CD4-positive, alpha-beta T cell (primary cell): ENCODE data around the gene DIP2C. TPM values are rescaled to one million over a fixed set of nuclear protein-coding genes. Genes with fewer than 3 reads are reported as not detected.
A peak's percentile ranks its signal among the peaks of the same experiment; 100 is the strongest.

Experiments used
- ATAC-seq: fragments of 200-7000 bp; cut with Tn5 transposase; one replicate; pipeline ENCODE4 v1.10.0; 2022; ENCODE audit warnings: mild to moderate bottlenecking; ENCODE audit not compliant: poor library complexity
- CTCF ChIA-PET: fragments of 350-600 bp; sonication (Branson Sonifier 250); formaldehyde crosslinking; loops from one replicate; lab custom pipeline; 2021; ENCODE audit warnings: antibody characterized with exemption, inconsistent platforms; lab: Charles Lee
- POLR2A ChIA-PET: fragments of 350-600 bp; sonication (Branson Sonifier 250); formaldehyde crosslinking; loops from one replicate; lab custom pipeline; 2021; ENCODE audit warnings: antibody characterized with exemption, inconsistent platforms; lab: Charles Lee
- DNase-seq, 14 experiments: peaks; one replicate each; pipeline ENCODE4 v3.0.0-alpha.2; 2013 to 2020; ENCODE audit warnings: mixed read lengths in 2 of 14
- H3K27ac ChIP-seq, 2 donors: one replicate each; pipeline versions ENCODE4 v1.5.1 to v1.7.0; 2013; ENCODE audit warnings: low read length in 2 of 2, low read depth in 1 of 2, mild to moderate bottlenecking in 1 of 2
- H3K27me3 ChIP-seq, 2 experiments: 1 replicate in 1 of 2; 2 replicates in 1 of 2; pipeline versions ENCODE4 v1.6.1 to v1.7.0; 2013; ENCODE audit warnings: low read length in 2 of 2, control low read depth in 1 of 2, mild to moderate bottlenecking in 1 of 2, moderate library complexity in 1 of 2; ENCODE audit not compliant: insufficient read depth in 2 of 2, control insufficient read depth in 1 of 2
- H3K36me3 ChIP-seq: one replicate; pipeline ENCODE4 v1.6.1; 2013; ENCODE audit warnings: low read length, control low read depth; ENCODE audit not compliant: insufficient read depth
- H3K4me1 ChIP-seq: one replicate; pipeline ENCODE4 v1.6.1; 2013; ENCODE audit warnings: low read length, control low read depth; ENCODE audit not compliant: insufficient read depth
- H3K4me3 ChIP-seq: one replicate; pipeline ENCODE4 v1.5.1; 2013; ENCODE audit warnings: mild to moderate bottlenecking, low read length, moderate library complexity
- H3K9me3 ChIP-seq, 2 experiments: 1 replicate in 1 of 2; 2 replicates in 1 of 2; pipeline versions ENCODE4 v1.6.1 to v1.7.0; 2013; ENCODE audit warnings: low read length in 2 of 2, mild to moderate bottlenecking in 2 of 2, control low read depth in 1 of 2, moderate library complexity in 1 of 2; ENCODE audit not compliant: control insufficient read depth in 1 of 2, insufficient read depth in 1 of 2
- H3K27ac Mint-ChIP-seq: one replicate; pipeline ENCODE4 v1.8.0; 2020; ENCODE audit warnings: mixed read lengths
- H3K27me3 Mint-ChIP-seq: one replicate; pipeline ENCODE4 v1.8.0; 2021; ENCODE audit warnings: mixed read lengths
- H3K36me3 Mint-ChIP-seq: one replicate; pipeline ENCODE4 v1.8.0; 2021; ENCODE audit warnings: low read depth, mixed read lengths
- H3K4me1 Mint-ChIP-seq: one replicate; pipeline ENCODE4 v1.8.0; 2021; ENCODE audit warnings: low read depth, mixed read lengths
- H3K4me3 Mint-ChIP-seq: one replicate; pipeline ENCODE4 v1.8.0; 2020; ENCODE audit warnings: mild to moderate bottlenecking, mixed read lengths
- H3K9me3 Mint-ChIP-seq: one replicate; pipeline ENCODE4 v1.8.0; 2020; ENCODE audit warnings: mixed read lengths
- intact Hi-C, 2 experiments: fragments of 100-400 bp; cut with DNase I in 1 of 2; cut with micrococcal nuclease in 1 of 2; formaldehyde crosslinking; loops; one replicate each; pipeline versions ENCODE4 v1.15.1 to v1.9.0; 2023 to 2025; cut with DNase I, micrococcal nuclease
- total RNA-seq, 174 experiments: library from RNA in 2 of 174; stranded (reverse) in 2 of 174; gene quantifications; one replicate each; pipeline ENCODE4 v1.2.3 and lab custom pipeline; 2021 to 2026
- TF ChIP-seq, protein P1 (sequence below): fragments of 200-600 bp; IDR thresholded peaks from one replicate; pipeline ENCODE4 v1.8.0; 2022; ENCODE audit warnings: antibody characterized with exemption, mild to moderate bottlenecking

Gene DIP2C
- total RNA-seq, 2 experiments from 2014 or later, result 4.1 TPM

DNA sequence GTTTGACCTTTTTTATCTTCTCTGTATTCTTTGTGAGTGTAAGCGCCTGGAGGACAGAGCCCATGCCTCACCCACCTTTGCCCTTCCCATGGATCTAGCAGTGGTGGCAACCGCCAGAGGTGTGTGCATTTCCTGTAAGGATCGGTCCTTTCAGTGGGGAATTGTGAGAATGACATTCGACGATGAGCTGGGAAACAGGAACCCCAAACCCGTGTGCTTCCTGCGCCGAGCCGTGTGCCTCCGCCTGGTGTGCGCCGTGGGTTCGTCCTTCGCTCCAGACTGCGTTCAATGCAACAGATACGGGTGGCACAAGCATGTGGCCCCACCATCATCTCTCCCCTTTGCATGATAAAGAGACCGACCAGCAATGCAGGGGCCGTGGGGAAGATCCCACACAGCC, 1.7 kb upstream of the DIP2C start:
- intact Hi-C loops, result no loop called here
- peaks cover 4% of the 10 kb centered on the region for H3K4me1 Mint-ChIP-seq
- peaks cover 0 to 23% of the 10 kb centered on the region in 2 experiments for H3K9me3 ChIP-seq
- H3K9me3 Mint-ChIP-seq, result no peaks in the 10 kb centered on the region
- DNase-seq (no peak), ATAC-seq (no peak)
- no peak overlapping the region for H3K4me3 ChIP-seq
- H3K36me3 ChIP-seq, result no peaks in the 10 kb centered on the region
- TF ChIP-seq, protein P1, sequence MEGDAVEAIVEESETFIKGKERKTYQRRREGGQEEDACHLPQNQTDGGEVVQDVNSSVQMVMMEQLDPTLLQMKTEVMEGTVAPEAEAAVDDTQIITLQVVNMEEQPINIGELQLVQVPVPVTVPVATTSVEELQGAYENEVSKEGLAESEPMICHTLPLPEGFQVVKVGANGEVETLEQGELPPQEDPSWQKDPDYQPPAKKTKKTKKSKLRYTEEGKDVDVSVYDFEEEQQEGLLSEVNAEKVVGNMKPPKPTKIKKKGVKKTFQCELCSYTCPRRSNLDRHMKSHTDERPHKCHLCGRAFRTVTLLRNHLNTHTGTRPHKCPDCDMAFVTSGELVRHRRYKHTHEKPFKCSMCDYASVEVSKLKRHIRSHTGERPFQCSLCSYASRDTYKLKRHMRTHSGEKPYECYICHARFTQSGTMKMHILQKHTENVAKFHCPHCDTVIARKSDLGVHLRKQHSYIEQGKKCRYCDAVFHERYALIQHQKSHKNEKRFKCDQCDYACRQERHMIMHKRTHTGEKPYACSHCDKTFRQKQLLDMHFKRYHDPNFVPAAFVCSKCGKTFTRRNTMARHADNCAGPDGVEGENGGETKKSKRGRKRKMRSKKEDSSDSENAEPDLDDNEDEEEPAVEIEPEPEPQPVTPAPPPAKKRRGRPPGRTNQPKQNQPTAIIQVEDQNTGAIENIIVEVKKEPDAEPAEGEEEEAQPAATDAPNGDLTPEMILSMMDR, result no peak
- ChIA-PET POLR2A (no interaction called here), CTCF (no interaction called here)
- peaks cover 11 to 17% of the 10 kb centered on the region in 2 experiments for H3K27me3 ChIP-seq
- H3K27ac ChIP-seq, result no peak overlapping the region
- no peak overlapping the region for H3K4me3 Mint-ChIP-seq
- peaks cover 62% of the 10 kb centered on the region for H3K27me3 Mint-ChIP-seq
- no peak overlapping the region for H3K27ac Mint-ChIP-seq
- H3K4me1 ChIP-seq, result peaks cover 4% of the 10 kb centered on the region
- no peaks in the 10 kb centered on the region for H3K36me3 Mint-ChIP-seq

- Mint-ChIP-seq H3K27ac (no peak overlapping the region), H3K4me3 (peak overlapping the region; percentile 40), H3K36me3 (no peaks in the 10 kb centered on the region), H3K9me3 (no peaks in the 10 kb centered on the region), H3K27me3 (peaks cover 58% of the 10 kb centered on the region), H3K4me1 (peaks cover 4% of the 10 kb centered on the region)
- DNase-seq, result no peak
- ChIA-PET POLR2A (no interaction called here), CTCF (no interaction called here)
- H3K9me3 ChIP-seq, result peaks cover 0 to 24% of the 10 kb centered on the region in 2 experiments
- H3K4me1 ChIP-seq, result peaks cover 4% of the 10 kb centered on the region
- ATAC-seq, result no peak
- no peaks in the 10 kb centered on the region for H3K36me3 ChIP-seq
- H3K27me3 ChIP-seq, result peaks cover 11 to 17% of the 10 kb centered on the region in 2 experiments
- TF ChIP-seq, protein P1, result no peak
- intact Hi-C loops, result no loop called here
- no peak overlapping the region for H3K4me3 ChIP-seq
- H3K27ac ChIP-seq, result no peak overlapping the region
These were observed 1.1 kb upstream of the DIP2C start for GRCh38 chr10:690372-691161.

DNA sequence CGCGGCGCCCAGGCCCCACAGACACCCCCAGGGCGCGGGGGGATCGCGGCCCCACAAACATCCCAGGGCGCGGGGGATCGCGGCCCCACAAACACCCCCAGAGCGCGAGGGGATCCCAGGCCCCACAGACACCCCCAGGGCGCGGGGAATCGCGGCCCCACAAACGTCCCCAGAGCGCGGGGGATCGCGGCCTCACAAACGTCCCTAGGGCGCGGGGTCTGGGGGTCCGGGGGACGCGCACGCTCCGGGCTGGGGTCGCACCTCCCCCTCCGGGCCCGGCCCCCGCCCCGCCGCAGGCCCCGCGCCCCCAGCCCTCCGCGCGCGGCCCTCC, 382 bp downstream of the DIP2C start:
- POLR2A ChIA-PET, result no interaction called here
- no peak overlapping the region for H3K27ac ChIP-seq
- peaks cover 51% of the 10 kb centered on the region for H3K27me3 Mint-ChIP-seq

More for the DNA sequence above, 382 bp downstream of the DIP2C start:
- Histone ChIP-seq H3K4me3 (no peak overlapping the region), H3K27me3 (peaks cover 9 to 17% of the 10 kb centered on the region in 2 experiments), H3K9me3 (peaks cover 0 to 18% of the 10 kb centered on the region in 2 experiments), H3K4me1 (peaks cover 4% of the 10 kb centered on the region), H3K36me3 (no peaks in the 10 kb centered on the region)
- DNase-seq (no peak), ATAC-seq (no peak)
- H3K4me1 Mint-ChIP-seq, result peaks cover 4% of the 10 kb centered on the region
- CTCF ChIA-PET, result no interaction called here
- no peak overlapping the region for H3K4me3 Mint-ChIP-seq
- intact Hi-C loops, result no loop called here
- TF ChIP-seq, protein P1, result no peak
- H3K27ac Mint-ChIP-seq, result no peak overlapping the region
- H3K9me3 Mint-ChIP-seq, result no peaks in the 10 kb centered on the region
- H3K36me3 Mint-ChIP-seq, result no peaks in the 10 kb centered on the region
